ENCODE results near the gene ZMYND11. TPM values are rescaled to one million over a fixed set of nuclear protein-coding genes. Genes with fewer than 3 reads are reported as not detected.

ZMYND11 gene
- polyA plus RNA-seq, 3 donors: 7.0 to 11.8 (median 8.8) TPM

GRCh38 chr10:226018-226417 is 90.8 kb downstream of the ZMYND11 start:
- Mint-ChIP-seq H3K27ac (no peak overlapping the region), H3K4me1 (no peaks in the 10 kb centered on the region), H3K4me3 (no peak overlapping the region), H3K36me3 (peaks cover 3 to 11% of the 10 kb centered on the region in 2 donors), H3K27me3 (ENCODE audit: low read depth in 3 of 3) (no peaks in the 10 kb centered on the region), H3K9me3 (no peaks in the 10 kb centered on the region)
- WGBS (ENCODE audit: insufficient coverage): 100% methylated on average over 2 of the region's 2 CpGs
- Histone ChIP-seq H4K20me1 (ENCODE audit: insufficient read depth, low read length) (no peaks in the 10 kb centered on the region), H2AFZ (ENCODE audit: insufficient read depth, low read depth, low read length, poor library complexity, severe bottlenecking) (no peak overlapping the region), H3K4me1 (ENCODE audit: control insufficient read depth in 1 of 2, insufficient read depth in 2 of 2, low read length in 2 of 2) (no peaks in the 10 kb centered on the region), H3K9me3 (replicated peaks in 1 of 2; ENCODE audit: control insufficient read depth in 1 of 2, insufficient read depth in 1 of 2, low read length in 2 of 2) (no peaks in the 10 kb centered on the region), H3K36me3 (replicated peaks in 1 of 2; ENCODE audit: control insufficient read depth in 1 of 2, insufficient read depth in 2 of 2, low read length in 2 of 2) (no peaks in the 10 kb centered on the region), H3K79me2 (ENCODE audit: insufficient read depth, low read length) (no peaks in the 10 kb centered on the region), H3K4me2 (replicated peaks; ENCODE audit: extremely low read depth, low read length, poor library complexity, severe bottlenecking) (no peak overlapping the region), H3K4me3 (replicated peaks in 1 of 3; ENCODE audit: low read depth in 2 of 3, low read length in 3 of 3) (no peak overlapping the region), H3K27me3 (ENCODE audit: control insufficient read depth in 2 of 2, insufficient read depth in 2 of 2, low read length in 2 of 2) (no peaks in the 10 kb centered on the region), H3K27ac (ENCODE audit: low read depth in 1 of 2, low read length in 2 of 2) (no peak overlapping the region), H3K9ac (ENCODE audit: insufficient read depth, low read length, poor library complexity, severe bottlenecking) (no peak overlapping the region)
- DNase-seq: no peak
- TF ChIP-seq CTCF (IDR thresholded peaks at IDR 0.05): no peak
- intact Hi-C loops (cut with micrococcal nuclease): no loop called here

GRCh38 chr10:227014-227413 is 91.8 kb downstream of the ZMYND11 start:
- intact Hi-C loops (cut with micrococcal nuclease): no loop called here
- Histone ChIP-seq H3K9ac (ENCODE audit: insufficient read depth, low read length, poor library complexity, severe bottlenecking) (no peak overlapping the region), H3K27me3 (ENCODE audit: control insufficient read depth in 2 of 2, insufficient read depth in 2 of 2, low read length in 2 of 2) (no peaks in the 10 kb centered on the region), H3K4me2 (replicated peaks; ENCODE audit: extremely low read depth, low read length, poor library complexity, severe bottlenecking) (no peak overlapping the region), H3K79me2 (ENCODE audit: insufficient read depth, low read length) (no peaks in the 10 kb centered on the region), H3K4me1 (ENCODE audit: control insufficient read depth in 1 of 2, insufficient read depth in 2 of 2, low read length in 2 of 2) (no peaks in the 10 kb centered on the region), H3K4me3 (replicated peaks in 1 of 3; ENCODE audit: low read depth in 2 of 3, low read length in 3 of 3) (no peak overlapping the region), H3K9me3 (replicated peaks in 1 of 2; ENCODE audit: control insufficient read depth in 1 of 2, insufficient read depth in 1 of 2, low read length in 2 of 2) (no peaks in the 10 kb centered on the region), H4K20me1 (ENCODE audit: insufficient read depth, low read length) (no peaks in the 10 kb centered on the region), H3K27ac (ENCODE audit: low read depth in 1 of 2, low read length in 2 of 2) (no peak overlapping the region), H2AFZ (ENCODE audit: insufficient read depth, low read depth, low read length, poor library complexity, severe bottlenecking) (no peak overlapping the region), H3K36me3 (replicated peaks in 1 of 2; ENCODE audit: control insufficient read depth in 1 of 2, insufficient read depth in 2 of 2, low read length in 2 of 2) (no peaks in the 10 kb centered on the region)
- no peak for TF ChIP-seq CTCF (IDR thresholded peaks at IDR 0.05)
- Mint-ChIP-seq H3K9me3 (no peaks in the 10 kb centered on the region), H3K27ac (no peak overlapping the region), H3K4me1 (no peaks in the 10 kb centered on the region), H3K4me3 (no peak overlapping the region), H3K27me3 (ENCODE audit: low read depth in 3 of 3) (no peaks in the 10 kb centered on the region), H3K36me3 (peaks cover 5% of the 10 kb centered on the region in 2 donors)
- WGBS (ENCODE audit: insufficient coverage): no CpG with 5 or more reads among the region's 2 CpGs
- no peak for DNase-seq
